ENCODE results near the gene HIGD1A. TPM values are rescaled to one million over a fixed set of nuclear protein-coding genes. Genes with fewer than 3 reads are reported as not detected.

The HIGD1A gene
- total RNA-seq, 1 experiment from 2014 or later: 80.7 TPM

- no peak for ATAC-seq
- no peak for DNase-seq (ENCODE audit: low spot score)
- peaks cover 51% of the 10 kb centered on the region for H3K36me3 Mint-ChIP-seq
- ChIA-PET POLR2A (no interaction called here), CTCF (interaction anchor here (1.0 to 1.8 kb wide), 2 partner anchors 9 to 40 kb away, joined by 4 read pairs; no protein-coding TSS in a partner anchor)
- 0 out of 2 replicates have a peak, but pooled peaks cover 4% of the 10 kb centered on the region for H3K9me3 Mint-ChIP-seq
- TF ChIP-seq KAT7 (CRISPR knock-in tag; IDR thresholded peaks at IDR 0.05; ENCODE audit: borderline replicate concordance): no peak
- no peaks in the 10 kb centered on the region for H3K4me1 Mint-ChIP-seq
- H3K4me3 Mint-ChIP-seq: no peak overlapping the region
- H3K27me3 Mint-ChIP-seq (ENCODE audit: low read depth): no peaks in the 10 kb centered on the region
- no peak overlapping the region for H3K27ac Mint-ChIP-seq
Observed at GRCh38 chr3:42790714-42791229, 13.5 kb downstream of the HIGD1A start.

GRCh38 chr3:42786631-42787030, 17.7 kb downstream of the HIGD1A start:
- POLR2A ChIA-PET: no interaction called here
- no peak for ATAC-seq

GRCh38 chr3:42786212-42786611, 18.1 kb downstream of the HIGD1A start:
- DNase-seq (ENCODE audit: low spot score) (no peak), ATAC-seq (no peak)
- POLR2A ChIA-PET: no interaction called here
- Mint-ChIP-seq H3K9me3 (no peaks in the 10 kb centered on the region), H3K4me1 (peaks cover 2% of the 10 kb centered on the region; the same call in 1 of the 2 replicates), H3K27ac (no peak overlapping the region), H3K4me3 (no peak overlapping the region), H3K36me3 (peaks cover 42% of the 10 kb centered on the region), H3K27me3 (ENCODE audit: low read depth) (no peaks in the 10 kb centered on the region)
- CTCF ChIA-PET: interaction anchor here (1.3 kb wide), 1 partner anchor 95 kb away, joined by 3 read pairs; no protein-coding TSS in a partner anchor
- no peak for TF ChIP-seq IRF2 (CRISPR knock-in tag; IDR thresholded peaks at IDR 0.05; ENCODE audit: borderline replicate concordance, low read depth)
- no peak for TF ChIP-seq RELA (CRISPR knock-in tag; IDR thresholded peaks at IDR 0.05; ENCODE audit: borderline replicate concordance)
- TF ChIP-seq IRF1 (CRISPR knock-in tag; IDR thresholded peaks at IDR 0.05): no peak
- TF ChIP-seq NR3C1 (CRISPR knock-in tag; conservative IDR thresholded peaks at IDR 0.05; ENCODE audit: low read depth): no peak
- TF ChIP-seq ZMAT4 (CRISPR knock-in tag; IDR thresholded peaks at IDR 0.05): no peak
- no peak for TF ChIP-seq ATF6 (CRISPR knock-in tag; IDR thresholded peaks at IDR 0.05)
- TF ChIP-seq ZNF263 (CRISPR knock-in tag; IDR thresholded peaks at IDR 0.05; ENCODE audit: low read depth): no peak
- no peak for TF ChIP-seq ZNF317 (CRISPR knock-in tag; IDR thresholded peaks at IDR 0.05; ENCODE audit: borderline replicate concordance, low read depth)

More at GRCh38 chr3:42786631-42787030, 17.7 kb downstream of the HIGD1A start:
- Mint-ChIP-seq H3K9me3 (no peaks in the 10 kb centered on the region), H3K27me3 (ENCODE audit: low read depth) (no peaks in the 10 kb centered on the region), H3K27ac (no peak overlapping the region), H3K36me3 (peaks cover 42% of the 10 kb centered on the region), H3K4me1 (no peaks in the 10 kb centered on the region), H3K4me3 (no peak overlapping the region)
- CTCF ChIA-PET: interaction anchor here (1.3 kb wide), 1 partner anchor 94 kb away, joined by 3 read pairs; no protein-coding TSS in a partner anchor
- no peak for DNase-seq (ENCODE audit: low spot score)
- peak; percentile 49; the same call in 1 of the 2 replicates for TF ChIP-seq ZNF121 (CRISPR knock-in tag; IDR thresholded peaks at IDR 0.05)
- no peak for TF ChIP-seq ZNF396 (CRISPR knock-in tag; IDR thresholded peaks at IDR 0.05; ENCODE audit: borderline replicate concordance)
- TF ChIP-seq FOXP1 (CRISPR knock-in tag; IDR thresholded peaks at IDR 0.05; ENCODE audit: borderline replicate concordance): no peak

- ATAC-seq (peak; percentile 81), DNase-seq (ENCODE audit: low spot score) (no peak)
- POLR2A ChIA-PET: no interaction called here
- Mint-ChIP-seq H3K4me1 (peaks cover 6% of the 10 kb centered on the region; the same call in 1 of the 2 replicates), H3K27me3 (ENCODE audit: low read depth) (no peaks in the 10 kb centered on the region), H3K27ac (no peak overlapping the region; the same call in 1 of the 2 replicates), H3K9me3 (no peaks in the 10 kb centered on the region), H3K36me3 (peaks cover 21% of the 10 kb centered on the region), H3K4me3 (no peak overlapping the region)
- CTCF ChIA-PET: interaction anchor here (0.6 to 1.7 kb wide), 6 partner anchors 9 to 100 kb away, joined by 3 to 8 read pairs (median 4); no protein-coding TSS in a partner anchor
- TF ChIP-seq ZNF425 (CRISPR knock-in tag; conservative IDR thresholded peaks at IDR 0.05): no peak
- TF ChIP-seq ZNF317 (CRISPR knock-in tag; IDR thresholded peaks at IDR 0.05; ENCODE audit: borderline replicate concordance, low read depth): no peak
- peak; percentile 84 for TF ChIP-seq CTCF (IDR thresholded peaks at IDR 0.05)
- no peak for TF ChIP-seq PREB (CRISPR knock-in tag; IDR thresholded peaks at IDR 0.05; ENCODE audit: borderline replicate concordance)
Observed at GRCh38 chr3:42780892-42781700, 23.2 kb downstream of the HIGD1A start.
